ENCODE measurements around the gene METTL8.

METTL8 gene

GRCh38 chr2:171394164-171394740 lies 39.5 kb downstream of the METTL8 start:
- H3K4me3 ChIP-seq (ENCODE audit: low read length, poor library complexity, severe bottlenecking): no peak overlapping the region
- TF ChIP-seq CTCF (conservative IDR thresholded peaks at IDR 0.05; ENCODE audit: low read length) (no peak), EZH2phosphoT487 (IDR thresholded peaks at IDR 0.05; ENCODE audit: borderline replicate concordance) (no peak)
- H3K4me1 ChIP-seq (ENCODE audit: insufficient read depth, low read length, poor library complexity, severe bottlenecking): peaks cover 39% of the 10 kb centered on the region
- no peak overlapping the region for H2AFZ ChIP-seq (ENCODE audit: low read length)
- H4K20me1 ChIP-seq (ENCODE audit: insufficient read depth, low read length, poor library complexity, severe bottlenecking): no peaks in the 10 kb centered on the region
- peaks cover 6% of the 10 kb centered on the region; the same call in 1 of the 2 replicates for H3F3A ChIP-seq (ENCODE audit: low read depth)
- H3K4me2 ChIP-seq (ENCODE audit: low read depth, low read length, poor library complexity, severe bottlenecking): no peak overlapping the region
- no peaks in the 10 kb centered on the region for H3K36me3 ChIP-seq (ENCODE audit: insufficient read depth, low read length)
- H3K9ac ChIP-seq (ENCODE audit: low read depth, low read length, poor library complexity, severe bottlenecking): no peak overlapping the region
- peaks cover 6% of the 10 kb centered on the region; the same call in 1 of the 2 replicates for H3K9me3 ChIP-seq (ENCODE audit: insufficient read depth, low read depth, low read length)
- H3K79me2 ChIP-seq (ENCODE audit: insufficient read depth, low read length): no peaks in the 10 kb centered on the region
- no peaks in the 10 kb centered on the region for H3K27me3 ChIP-seq (ENCODE audit: insufficient read depth, low read length, poor library complexity, severe bottlenecking)
- no peaks in the 10 kb centered on the region for H3K9me2 ChIP-seq (replicated peaks; ENCODE audit: low read depth, low read length)

GRCh38 chr2:171393487-171393886 lies 40.3 kb downstream of the METTL8 start:
- Histone ChIP-seq H3K27me3 (ENCODE audit: insufficient read depth, low read length, poor library complexity, severe bottlenecking) (no peaks in the 10 kb centered on the region), H3K9me2 (replicated peaks; ENCODE audit: low read depth, low read length) (no peaks in the 10 kb centered on the region)

GRCh38 chr2:171391532-171391931 lies 42.3 kb downstream of the METTL8 start:
- Histone ChIP-seq H3K79me2 (ENCODE audit: insufficient read depth, low read length) (no peaks in the 10 kb centered on the region), H3K4me1 (ENCODE audit: insufficient read depth, low read length, poor library complexity, severe bottlenecking) (peaks cover 33% of the 10 kb centered on the region), H3K36me3 (ENCODE audit: insufficient read depth, low read length) (no peaks in the 10 kb centered on the region), H4K20me1 (ENCODE audit: insufficient read depth, low read length, poor library complexity, severe bottlenecking) (no peaks in the 10 kb centered on the region), H3K27me3 (ENCODE audit: insufficient read depth, low read length, poor library complexity, severe bottlenecking) (no peaks in the 10 kb centered on the region), H3F3A (ENCODE audit: low read depth) (no peaks in the 10 kb centered on the region), H3K4me3 (ENCODE audit: low read length, poor library complexity, severe bottlenecking) (no peak overlapping the region), H3K9me2 (replicated peaks; ENCODE audit: low read depth, low read length) (no peaks in the 10 kb centered on the region), H3K9me3 (ENCODE audit: insufficient read depth, low read depth, low read length) (no peaks in the 10 kb centered on the region), H2AFZ (ENCODE audit: low read length) (no peak overlapping the region; the same call in 1 of the 2 replicates), H3K9ac (ENCODE audit: low read depth, low read length, poor library complexity, severe bottlenecking) (no peak overlapping the region), H3K4me2 (ENCODE audit: low read depth, low read length, poor library complexity, severe bottlenecking) (no peak overlapping the region)
- no peak for TF ChIP-seq CTCF (conservative IDR thresholded peaks at IDR 0.05; ENCODE audit: low read length)
- no peak for TF ChIP-seq EZH2phosphoT487 (IDR thresholded peaks at IDR 0.05; ENCODE audit: borderline replicate concordance)

More at GRCh38 chr2:171393487-171393886, 40.3 kb downstream of the METTL8 start:
- TF ChIP-seq EZH2phosphoT487 (IDR thresholded peaks at IDR 0.05; ENCODE audit: borderline replicate concordance) (no peak), CTCF (conservative IDR thresholded peaks at IDR 0.05; ENCODE audit: low read length) (no peak)
- H3K4me2 ChIP-seq (ENCODE audit: low read depth, low read length, poor library complexity, severe bottlenecking): no peak overlapping the region
- H2AFZ ChIP-seq (ENCODE audit: low read length): no peak overlapping the region
- H3K9ac ChIP-seq (ENCODE audit: low read depth, low read length, poor library complexity, severe bottlenecking): no peak overlapping the region
- no peak overlapping the region for H3K4me3 ChIP-seq (ENCODE audit: low read length, poor library complexity, severe bottlenecking)
- peaks cover 6% of the 10 kb centered on the region; the same call in 1 of the 2 replicates for H3K9me3 ChIP-seq (ENCODE audit: insufficient read depth, low read depth, low read length)
- H3K36me3 ChIP-seq (ENCODE audit: insufficient read depth, low read length): no peaks in the 10 kb centered on the region
- no peaks in the 10 kb centered on the region for H3K79me2 ChIP-seq (ENCODE audit: insufficient read depth, low read length)
- H3K4me1 ChIP-seq (ENCODE audit: insufficient read depth, low read length, poor library complexity, severe bottlenecking): peaks cover 36% of the 10 kb centered on the region
- peaks cover under 1% of the 10 kb centered on the region; the same call in 1 of the 2 replicates for H3F3A ChIP-seq (ENCODE audit: low read depth)
- H4K20me1 ChIP-seq (ENCODE audit: insufficient read depth, low read length, poor library complexity, severe bottlenecking): no peaks in the 10 kb centered on the region
